Panc1 (cell line): ENCODE results near the gene SREBF2. TPM values are rescaled to one million over a fixed set of nuclear protein-coding genes. Genes with fewer than 3 reads are reported as not detected.

ENCODE experiments used
- ATAC-seq: fragments of 200-7000 bp; cut with Tn5 transposase; 2 replicates; pipeline ENCODE4 v1.9.1; 2020; ENCODE audit warnings: mild to moderate bottlenecking, moderate library complexity
- BruUV-seq: library from RNA; stranded (reverse); fragments of 400-500 nt; replicated peaks from 2 replicates; lab custom pipeline; 2021; lab: Mats Ljungman, UMichigan
- CTCF ChIA-PET: fragments of 300-600 bp; sonication (Branson Sonifier 250); formaldehyde crosslinking; loops from one replicate; lab custom pipeline; 2022; ENCODE audit warnings: antibody characterized with exemption; lab: Charles Lee
- POLR2A ChIA-PET: fragments of 300-600 bp; sonication (Branson Sonifier 250); formaldehyde crosslinking; loops from one replicate; lab custom pipeline; 2022; ENCODE audit warnings: antibody characterized with exemption; lab: Charles Lee
- DNase-seq: peaks from one replicate; pipeline ENCODE4 v3.0.0-alpha.2; 2010; ENCODE audit warnings: low read depth, low spot score
- H3K27ac ChIP-seq: 2 replicates; pipeline ENCODE4 v1.5.1; 2011; ENCODE audit warnings: mild to moderate bottlenecking, low read length, inconsistent platforms
- H3K27me3 ChIP-seq: fragments of 200-500 bp; sonication (Bioruptor generic); 2 replicates; pipeline ENCODE4 v1.6.0; 2014; ENCODE audit warnings: low read length, inconsistent platforms; ENCODE audit not compliant: control insufficient read depth, insufficient read depth
- H3K36me3 ChIP-seq: fragments of 200-500 bp; sonication (Bioruptor generic); 2 replicates; pipeline ENCODE4 v1.5.1; 2014; ENCODE audit warnings: inconsistent platforms, mild to moderate bottlenecking, low read length, moderate library complexity; ENCODE audit not compliant: control insufficient read depth, insufficient read depth
- H3K4me1 ChIP-seq: 2 replicates; pipeline ENCODE4 v1.5.1; 2011; ENCODE audit warnings: inconsistent platforms, mild to moderate bottlenecking, low read length, moderate library complexity; ENCODE audit not compliant: control insufficient read depth, insufficient read depth
- H3K4me3 ChIP-seq, 2 experiments: 2 replicates each; pipeline ENCODE4 v1.5.1; 2011 to 2012; ENCODE audit warnings: low read depth in 2 of 2, low read length in 2 of 2, mild to moderate bottlenecking in 2 of 2, inconsistent platforms in 1 of 2, moderate library complexity in 1 of 2
- H3K9me3 ChIP-seq: fragments of 200-500 bp; sonication (Bioruptor generic); 2 replicates; pipeline ENCODE4 v1.5.1; 2014; ENCODE audit warnings: low read depth, mild to moderate bottlenecking, inconsistent platforms, low read length, moderate library complexity; ENCODE audit not compliant: control insufficient read depth, insufficient read depth
- CTCF ChIP-seq: fragments of 450-650 bp; IDR thresholded peaks from 2 replicates; pipeline ENCODE4 v1.5.1; 2017; ENCODE audit warnings: mild to moderate bottlenecking
- POLR2AphosphoS5 ChIP-seq: IDR thresholded peaks from 2 replicates; pipeline ENCODE4 v1.6.1; 2012; ENCODE audit warnings: mild to moderate bottlenecking, low read depth, low read length, moderate library complexity
- REST ChIP-seq, 2 experiments: IDR thresholded peaks; 2 replicates each; pipeline ENCODE4 v1.6.1; 2011 to 2012; ENCODE audit warnings: low read depth in 2 of 2, control low read depth in 1 of 2, low read length in 1 of 2, mild to moderate bottlenecking in 1 of 2, moderate library complexity in 1 of 2; ENCODE audit not compliant: insufficient read depth in 1 of 2
- SIN3A ChIP-seq: IDR thresholded peaks from 2 replicates; pipeline ENCODE4 v1.6.1; 2012; ENCODE audit warnings: low read depth, mild to moderate bottlenecking, low read length, moderate library complexity, borderline replicate concordance; ENCODE audit not compliant: insufficient read depth
- TCF7L2 ChIP-seq: IDR thresholded peaks from 2 replicates; pipeline ENCODE4 v1.6.1; 2011; ENCODE audit warnings: mild to moderate bottlenecking, low read depth, low read length, inconsistent platforms
- in situ Hi-C: cut with HindIII; loops from 2 replicates; pipeline ENCODE4 v1.10.0; 2016; ENCODE audit warnings: low sequenced_read_pairs, low pct_unique_long_range_greater_than_20kb
- intact Hi-C: fragments of 100-400 bp; cut with micrococcal nuclease; formaldehyde crosslinking; loops from one replicate; pipeline ENCODE4 v1.10.0; 2022; ENCODE audit not compliant: unreplicated experiment
- total RNA-seq: library from RNA; stranded (reverse); gene quantifications from one replicate; pipeline ENCODE4 v1.2.1, GENCODE V29; 2021; ENCODE audit not compliant: unreplicated experiment

SREBF2 gene
- total RNA-seq, 1 experiment from 2014 or later, result 73.0 TPM

DNA sequence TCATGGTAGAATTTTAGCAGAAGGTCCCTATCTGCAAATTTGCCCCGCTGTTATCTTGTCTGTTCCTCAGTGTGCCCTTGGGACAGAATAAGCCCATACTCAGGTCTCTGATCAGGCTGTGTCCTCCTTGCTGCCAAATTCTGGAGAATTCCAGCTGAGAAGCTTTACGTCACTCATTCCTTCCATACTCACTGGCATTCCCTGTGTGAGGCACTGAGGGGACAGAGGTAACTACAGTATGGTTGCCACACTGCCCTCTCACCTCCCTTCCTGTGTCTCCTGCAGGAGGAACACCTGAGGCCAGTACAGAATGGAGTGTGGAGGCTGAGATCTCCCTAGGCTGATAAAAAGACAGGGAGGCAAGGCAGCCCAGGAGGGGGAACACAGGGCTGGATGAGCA, 50.5 kb downstream of the SREBF2 start:
- POLR2A ChIA-PET, result interaction anchor here (0.8 kb wide), 1 partner anchor 11 kb away, joined by 4 read pairs; no protein-coding TSS in a partner anchor
- intact Hi-C loops, result no loop called here
- Histone ChIP-seq H3K27me3 (no peaks in the 10 kb centered on the region), H3K36me3 (peaks cover 6% of the 10 kb centered on the region), H3K27ac (no peak overlapping the region), H3K4me1 (no peaks in the 10 kb centered on the region), H3K9me3 (no peaks in the 10 kb centered on the region), H3K4me3 (no peak overlapping the region)
- TF ChIP-seq REST (IDR thresholded peaks at IDR 0.05; ENCODE audit: insufficient read depth in 1 of 2, low read depth in 2 of 2, low read length in 1 of 2), result no peak
- TF ChIP-seq SIN3A, result no peak
- no peak for TF ChIP-seq TCF7L2
- TF ChIP-seq POLR2AphosphoS5, result no peak
- no peak for TF ChIP-seq CTCF
- ATAC-seq (no peak), DNase-seq (no peak)
- CTCF ChIA-PET, result no interaction called here
- in situ Hi-C loops, result no loop called here
- BruUV-seq, result no TSS peak

GRCh38 chr22:41885116-41885515, 52.2 kb downstream of the SREBF2 start:
- Histone ChIP-seq H3K27me3 (no peaks in the 10 kb centered on the region), H3K4me1 (no peaks in the 10 kb centered on the region), H3K4me3 (no peak overlapping the region), H3K27ac (no peak overlapping the region), H3K9me3 (no peaks in the 10 kb centered on the region), H3K36me3 (peaks cover 8% of the 10 kb centered on the region)
- in situ Hi-C loops (no loop called here), intact Hi-C loops (no loop called here)
- POLR2A ChIA-PET, result no interaction called here
- TF ChIP-seq SIN3A (no peak), POLR2AphosphoS5 (no peak), REST (IDR thresholded peaks at IDR 0.05; ENCODE audit: insufficient read depth in 1 of 2, low read depth in 2 of 2, low read length in 1 of 2) (no peak), TCF7L2 (no peak), CTCF (no peak)
- ATAC-seq (no peak), DNase-seq (no peak)
- BruUV-seq, result no TSS peak
- CTCF ChIA-PET, result no interaction called here
